GM19238 (cell line): ENCODE measurements around the gene KCNK18.

Experiments
- DNase-seq: peaks from one replicate; pipeline ENCODE4 v3.0.0; 2011; ENCODE audit warnings: low spot score; ENCODE audit not compliant: insufficient read length

The KCNK18 gene

GRCh38 chr10:117197189-117197588 lies at the start of gene KCNK18:
KCNK18 (plus strand) TSS chr10:117197489; CDS start chr10:117197489, 0 bp downstream.
- no peak for DNase-seq

GRCh38 chr10:117148284-117148683 lies 49.0 kb upstream of the KCNK18 start:
- no peak for DNase-seq

- no peak for DNase-seq
These were observed 44.6 kb upstream of the KCNK18 start for GRCh38 chr10:117152668-117153067.

GRCh38 chr10:117158297-117158696 lies 39.0 kb upstream of the KCNK18 start:
- DNase-seq = no peak

GRCh38 chr10:117159390-117159789 lies 37.9 kb upstream of the KCNK18 start:
- DNase-seq = no peak

GRCh38 chr10:117160567-117160966 lies 36.7 kb upstream of the KCNK18 start:
- DNase-seq = no peak

GRCh38 chr10:117161386-117162033 lies 35.8 kb upstream of the KCNK18 start:
- DNase-seq = no peak

- DNase-seq = no peak
These were observed 34.9 kb upstream of the KCNK18 start for GRCh38 chr10:117162093-117163060.

GRCh38 chr10:117163061-117163953 lies 34.0 kb upstream of the KCNK18 start:
- no peak for DNase-seq

GRCh38 chr10:117163954-117164548 lies 33.2 kb upstream of the KCNK18 start:
- no peak for DNase-seq

- DNase-seq = no peak
These were observed 32.4 kb upstream of the KCNK18 start for GRCh38 chr10:117164592-117165537.

GRCh38 chr10:117165538-117166417 lies 31.5 kb upstream of the KCNK18 start:
- DNase-seq = no peak

- no peak for DNase-seq
These were observed 30.6 kb upstream of the KCNK18 start for GRCh38 chr10:117166418-117167345.

- DNase-seq = no peak
These were observed 29.9 kb upstream of the KCNK18 start for GRCh38 chr10:117167346-117167788.

- DNase-seq = peak; percentile 78
These were observed 29.3 kb upstream of the KCNK18 start for GRCh38 chr10:117167789-117168674.

GRCh38 chr10:117168729-117169128 lies 28.6 kb upstream of the KCNK18 start:
- DNase-seq = no peak

GRCh38 chr10:117169480-117169879 lies 27.8 kb upstream of the KCNK18 start:
- no peak for DNase-seq
